Fibroblast of lung (primary cell): ENCODE measurements around the gene DPYSL3. TPM values are rescaled to one million over a fixed set of nuclear protein-coding genes. Genes with fewer than 3 reads are reported as not detected.

Experiments
- DNase-seq, 2 donors: peaks; one replicate each; pipeline versions ENCODE4 v3.0.0 to v3.0.0-alpha.2; 2010; ENCODE audit warnings: low read depth in 2 of 2
- H2AFZ ChIP-seq: 2 replicates; pipeline ENCODE4 v1.5.1; 2012; ENCODE audit warnings: low read length, control low read depth, inconsistent platforms
- H3K27ac ChIP-seq: 2 replicates; pipeline ENCODE4 v1.5.1; 2011; ENCODE audit warnings: low read length, control low read depth; ENCODE audit not compliant: insufficient read depth
- H3K27me3 ChIP-seq: 2 replicates; pipeline ENCODE4 v1.5.1; 2011; ENCODE audit warnings: mild to moderate bottlenecking, low read length; ENCODE audit not compliant: control insufficient read depth, insufficient read depth
- H3K36me3 ChIP-seq: 2 replicates; pipeline ENCODE4 v1.5.1; 2011; ENCODE audit warnings: low read length; ENCODE audit not compliant: control insufficient read depth, insufficient read depth
- H3K4me1 ChIP-seq: 2 replicates; pipeline ENCODE4 v1.5.1; 2011; ENCODE audit warnings: low read length; ENCODE audit not compliant: control insufficient read depth, insufficient read depth; ENCODE audit errors: extremely low read depth
- H3K4me2 ChIP-seq: 2 replicates; pipeline ENCODE4 v1.5.1; 2011; ENCODE audit warnings: low read length, control low read depth; ENCODE audit not compliant: insufficient read depth; ENCODE audit errors: extremely low read depth
- H3K4me3 ChIP-seq, 4 experiments: fragments of 200-600 bp in 1 of 4; sonication (generic) in 1 of 4; replicated peaks in 1 of 4; 2 replicates each; pipeline ENCODE4 v1.5.1; 2011 to 2016; ENCODE audit warnings: low read length in 4 of 4, low read depth in 3 of 4, mild to moderate bottlenecking in 3 of 4, control low read depth in 2 of 4, inconsistent platforms in 1 of 4, mixed read lengths in 1 of 4; ENCODE audit not compliant: insufficient read depth in 1 of 4; ENCODE audit errors: control extremely low read depth in 1 of 4
- H3K79me2 ChIP-seq: 2 replicates; pipeline ENCODE4 v1.5.1; 2012; ENCODE audit warnings: mild to moderate bottlenecking, low read length, inconsistent platforms; ENCODE audit not compliant: control insufficient read depth, insufficient read depth
- H3K9ac ChIP-seq: 2 replicates; pipeline ENCODE4 v1.5.1; 2011; ENCODE audit warnings: mild to moderate bottlenecking, low read length, control low read depth; ENCODE audit not compliant: insufficient read depth
- H3K9me3 ChIP-seq: 2 replicates; pipeline ENCODE4 v1.5.1; 2012; ENCODE audit warnings: low read depth, low read length; ENCODE audit not compliant: control insufficient read depth, insufficient read depth
- H4K20me1 ChIP-seq: 2 replicates; pipeline ENCODE4 v1.5.1; 2011; ENCODE audit warnings: low read length; ENCODE audit not compliant: control insufficient read depth, insufficient read depth; ENCODE audit errors: extremely low read depth
- EZH2 ChIP-seq: IDR thresholded peaks from 2 replicates; pipeline ENCODE4 v1.5.1; 2012; ENCODE audit warnings: low read length, control low read depth, mild to moderate bottlenecking; ENCODE audit errors: missing control alignments
- polyA plus RNA-seq, 2 donors: library from polyadenylated mRNA; depleted of rRNA in 1 of 2; stranded (reverse) in 1 of 2; unstranded in 1 of 2; fragments of >200 nt; gene quantifications; 2 replicates each; pipeline ENCODE4 v1.2.1, GENCODE V29; 2011 to 2012; ENCODE audit warnings: missing spikeins in 1 of 2
- total RNA-seq: library from RNA; depleted of rRNA; stranded (reverse); fragments of >200 nt; gene quantifications from 2 replicates; pipeline ENCODE4 v1.2.1, GENCODE V29; 2014
- TF ChIP-seq, protein P1 (sequence below), 2 donors: IDR thresholded peaks in 1 of 2; conservative IDR thresholded peaks in 1 of 2; 1 replicate in 1 of 2; 2 replicates in 1 of 2; pipeline ENCODE4 v1.5.1; 2011 to 2012; ENCODE audit warnings: low read length in 2 of 2, control low read depth in 1 of 2, inconsistent platforms in 1 of 2, low read depth in 1 of 2, mild to moderate bottlenecking in 1 of 2

DPYSL3 gene
- total and polyA plus RNA-seq, 2 donors (not counting 1 experiment from before 2014, with no cell fraction given) = 52.4 to 206 TPM

DNA sequence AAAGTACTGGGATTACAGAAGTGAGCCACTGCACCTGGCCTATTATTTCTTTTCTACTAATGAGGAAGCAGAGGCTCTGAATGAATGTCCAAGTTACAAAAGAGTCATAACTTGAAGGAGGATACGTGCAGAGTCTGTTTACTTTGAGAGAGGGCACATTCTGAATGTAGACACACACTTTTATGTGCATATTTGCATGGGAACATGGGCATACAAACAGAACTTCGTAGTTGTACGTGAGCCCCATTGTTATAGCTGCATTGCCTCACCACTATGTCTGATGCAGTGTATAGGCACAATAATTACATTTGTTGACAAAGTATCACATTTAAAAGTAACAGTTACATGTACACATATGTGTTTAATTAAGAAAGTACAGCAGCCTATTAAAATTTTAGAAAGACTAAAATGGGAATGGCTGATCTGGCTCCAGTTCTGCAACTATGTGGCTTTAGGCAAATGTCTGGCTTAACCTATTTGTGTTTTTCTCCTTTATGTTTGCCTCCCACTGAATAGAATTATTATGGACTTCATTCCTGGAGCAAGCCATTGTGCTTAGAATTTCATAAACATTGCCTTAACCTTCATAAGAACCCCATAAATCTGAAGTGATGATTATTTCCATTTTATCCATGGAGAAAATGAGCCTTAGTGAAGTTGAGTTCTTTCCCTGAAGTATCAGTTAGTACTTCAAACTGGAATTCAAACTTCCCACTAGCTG lies 3.0 kb upstream of the DPYSL3 start:
- Histone ChIP-seq H3K79me2 (peaks cover 19% of the 10 kb centered on the region), H3K27me3 (no peaks in the 10 kb centered on the region), H3K4me1 (no peaks in the 10 kb centered on the region), H4K20me1 (no peaks in the 10 kb centered on the region), H3K27ac (no peak overlapping the region), H2AFZ (no peak overlapping the region), H3K9me3 (no peaks in the 10 kb centered on the region), H3K4me2 (no peak overlapping the region), H3K36me3 (no peaks in the 10 kb centered on the region), H3K4me3 (no peak overlapping the region), H3K9ac (no peak overlapping the region)
- DNase-seq = no peak
- TF ChIP-seq, protein P1, sequence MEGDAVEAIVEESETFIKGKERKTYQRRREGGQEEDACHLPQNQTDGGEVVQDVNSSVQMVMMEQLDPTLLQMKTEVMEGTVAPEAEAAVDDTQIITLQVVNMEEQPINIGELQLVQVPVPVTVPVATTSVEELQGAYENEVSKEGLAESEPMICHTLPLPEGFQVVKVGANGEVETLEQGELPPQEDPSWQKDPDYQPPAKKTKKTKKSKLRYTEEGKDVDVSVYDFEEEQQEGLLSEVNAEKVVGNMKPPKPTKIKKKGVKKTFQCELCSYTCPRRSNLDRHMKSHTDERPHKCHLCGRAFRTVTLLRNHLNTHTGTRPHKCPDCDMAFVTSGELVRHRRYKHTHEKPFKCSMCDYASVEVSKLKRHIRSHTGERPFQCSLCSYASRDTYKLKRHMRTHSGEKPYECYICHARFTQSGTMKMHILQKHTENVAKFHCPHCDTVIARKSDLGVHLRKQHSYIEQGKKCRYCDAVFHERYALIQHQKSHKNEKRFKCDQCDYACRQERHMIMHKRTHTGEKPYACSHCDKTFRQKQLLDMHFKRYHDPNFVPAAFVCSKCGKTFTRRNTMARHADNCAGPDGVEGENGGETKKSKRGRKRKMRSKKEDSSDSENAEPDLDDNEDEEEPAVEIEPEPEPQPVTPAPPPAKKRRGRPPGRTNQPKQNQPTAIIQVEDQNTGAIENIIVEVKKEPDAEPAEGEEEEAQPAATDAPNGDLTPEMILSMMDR (conservative IDR thresholded peaks at IDR 0.05 in 1 of 2, IDR thresholded peaks at IDR 0.05 in 1 of 2; ENCODE audit: low read depth in 1 of 2, low read length in 2 of 2) = no peak
- TF ChIP-seq EZH2 = no peak

DNA sequence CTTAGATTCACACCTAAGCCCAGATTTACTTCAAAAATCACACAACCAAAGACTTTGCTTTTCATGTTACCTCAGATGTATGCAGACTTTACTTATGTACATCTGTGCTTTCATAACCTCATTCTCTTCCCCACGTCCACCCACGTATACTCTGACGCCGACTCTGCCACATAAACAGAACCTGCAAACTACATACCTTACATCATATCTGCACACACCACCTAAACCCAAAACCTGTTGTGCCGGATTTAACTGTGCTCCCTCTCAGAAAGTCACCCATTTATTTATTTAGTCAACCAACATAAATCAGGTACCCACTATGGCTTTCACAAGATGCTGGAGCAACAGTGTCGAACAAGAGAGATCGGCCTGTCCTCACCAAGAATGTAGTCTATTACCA lies 1.0 kb upstream of the DPYSL3 start:
- no peaks in the 10 kb centered on the region for H3K36me3 ChIP-seq
- no peaks in the 10 kb centered on the region for H3K9me3 ChIP-seq
- H4K20me1 ChIP-seq = no peaks in the 10 kb centered on the region
- no peak for TF ChIP-seq EZH2
- TF ChIP-seq, protein P1 (conservative IDR thresholded peaks at IDR 0.05 in 1 of 2, IDR thresholded peaks at IDR 0.05 in 1 of 2; ENCODE audit: low read depth in 1 of 2, low read length in 2 of 2) = no peak
- no peaks in the 10 kb centered on the region for H3K27me3 ChIP-seq
- H3K4me3 ChIP-seq = no peak overlapping the region
- H3K4me1 ChIP-seq = no peaks in the 10 kb centered on the region
- H3K79me2 ChIP-seq = peaks cover 35% of the 10 kb centered on the region
- no peak for DNase-seq
- H3K9ac ChIP-seq = no peak overlapping the region
- H3K4me2 ChIP-seq = no peak overlapping the region
- no peak overlapping the region for H3K27ac ChIP-seq
- H2AFZ ChIP-seq = no peak overlapping the region

DNA sequence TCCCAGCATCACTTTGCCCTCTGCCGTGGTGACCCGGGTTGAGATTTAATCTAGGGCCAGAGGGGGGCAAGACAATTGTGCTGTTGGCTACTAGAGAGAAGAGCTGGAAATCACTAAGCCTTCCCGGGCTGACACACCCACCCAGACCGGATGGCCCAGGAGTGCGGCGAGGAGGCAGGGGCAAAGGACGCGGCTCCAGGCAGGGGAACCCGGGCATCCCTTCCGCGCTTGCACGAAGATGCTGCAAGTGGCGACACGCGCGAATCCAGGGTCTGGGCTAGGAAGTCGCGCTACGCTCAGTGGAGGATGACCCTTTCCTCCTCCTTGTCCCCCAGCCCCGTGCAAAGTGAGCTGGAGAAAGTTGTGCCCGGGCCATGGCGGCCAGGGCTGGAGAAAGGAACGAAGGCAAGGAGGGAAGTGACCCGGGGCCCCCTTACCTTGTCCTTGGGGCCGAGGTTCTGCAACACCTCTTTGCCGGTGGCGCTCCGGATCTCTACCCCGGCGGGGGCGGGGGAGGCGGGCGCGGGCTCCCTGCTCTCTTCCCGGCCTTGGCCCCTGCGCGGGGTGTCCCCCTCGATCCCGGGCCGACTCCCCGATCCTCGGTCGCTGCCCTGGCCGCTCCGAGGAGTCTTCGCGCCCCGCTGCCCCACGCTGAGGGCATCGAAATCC lies 693 bp downstream of the DPYSL3 start:
- Histone ChIP-seq H3K79me2 (peaks cover 39% of the 10 kb centered on the region), H3K9ac (peak overlapping the region; percentile 89)
- TF ChIP-seq EZH2 = no peak
- TF ChIP-seq, protein P1 (conservative IDR thresholded peaks at IDR 0.05 in 1 of 2, IDR thresholded peaks at IDR 0.05 in 1 of 2; ENCODE audit: low read depth in 1 of 2, low read length in 2 of 2) = no peak

More for the DNA sequence above, 693 bp downstream of the DPYSL3 start:
- Histone ChIP-seq H3K4me1 (peaks cover 1% of the 10 kb centered on the region), H3K27ac (peak overlapping the region; percentile 91), H4K20me1 (no peaks in the 10 kb centered on the region), H2AFZ (peak overlapping the region; percentile 64), H3K4me3 (peak overlapping the region; percentile 76 to 89 (median 85)), H3K4me2 (peak overlapping the region; percentile 87), H3K27me3 (no peaks in the 10 kb centered on the region), H3K9me3 (no peaks in the 10 kb centered on the region), H3K36me3 (no peaks in the 10 kb centered on the region)
- DNase-seq = peak in 1 of 2 donors; percentile 25
